Hippocampal formation (tissue), 2 donors: ENCODE results near the gene EXOC7.
A peak's percentile ranks its signal among the peaks of the same experiment; 100 is the strongest.

ENCODE experiments used
- DNase-seq, 2 donors: peaks; one replicate each; lab custom pipeline; 2025; lab: John Stamatoyannopoulos, UW

EXOC7 gene, protein sequence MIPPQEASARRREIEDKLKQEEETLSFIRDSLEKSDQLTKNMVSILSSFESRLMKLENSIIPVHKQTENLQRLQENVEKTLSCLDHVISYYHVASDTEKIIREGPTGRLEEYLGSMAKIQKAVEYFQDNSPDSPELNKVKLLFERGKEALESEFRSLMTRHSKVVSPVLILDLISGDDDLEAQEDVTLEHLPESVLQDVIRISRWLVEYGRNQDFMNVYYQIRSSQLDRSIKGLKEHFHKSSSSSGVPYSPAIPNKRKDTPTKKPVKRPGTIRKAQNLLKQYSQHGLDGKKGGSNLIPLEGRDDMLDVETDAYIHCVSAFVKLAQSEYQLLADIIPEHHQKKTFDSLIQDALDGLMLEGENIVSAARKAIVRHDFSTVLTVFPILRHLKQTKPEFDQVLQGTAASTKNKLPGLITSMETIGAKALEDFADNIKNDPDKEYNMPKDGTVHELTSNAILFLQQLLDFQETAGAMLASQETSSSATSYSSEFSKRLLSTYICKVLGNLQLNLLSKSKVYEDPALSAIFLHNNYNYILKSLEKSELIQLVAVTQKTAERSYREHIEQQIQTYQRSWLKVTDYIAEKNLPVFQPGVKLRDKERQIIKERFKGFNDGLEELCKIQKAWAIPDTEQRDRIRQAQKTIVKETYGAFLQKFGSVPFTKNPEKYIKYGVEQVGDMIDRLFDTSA

DNA sequence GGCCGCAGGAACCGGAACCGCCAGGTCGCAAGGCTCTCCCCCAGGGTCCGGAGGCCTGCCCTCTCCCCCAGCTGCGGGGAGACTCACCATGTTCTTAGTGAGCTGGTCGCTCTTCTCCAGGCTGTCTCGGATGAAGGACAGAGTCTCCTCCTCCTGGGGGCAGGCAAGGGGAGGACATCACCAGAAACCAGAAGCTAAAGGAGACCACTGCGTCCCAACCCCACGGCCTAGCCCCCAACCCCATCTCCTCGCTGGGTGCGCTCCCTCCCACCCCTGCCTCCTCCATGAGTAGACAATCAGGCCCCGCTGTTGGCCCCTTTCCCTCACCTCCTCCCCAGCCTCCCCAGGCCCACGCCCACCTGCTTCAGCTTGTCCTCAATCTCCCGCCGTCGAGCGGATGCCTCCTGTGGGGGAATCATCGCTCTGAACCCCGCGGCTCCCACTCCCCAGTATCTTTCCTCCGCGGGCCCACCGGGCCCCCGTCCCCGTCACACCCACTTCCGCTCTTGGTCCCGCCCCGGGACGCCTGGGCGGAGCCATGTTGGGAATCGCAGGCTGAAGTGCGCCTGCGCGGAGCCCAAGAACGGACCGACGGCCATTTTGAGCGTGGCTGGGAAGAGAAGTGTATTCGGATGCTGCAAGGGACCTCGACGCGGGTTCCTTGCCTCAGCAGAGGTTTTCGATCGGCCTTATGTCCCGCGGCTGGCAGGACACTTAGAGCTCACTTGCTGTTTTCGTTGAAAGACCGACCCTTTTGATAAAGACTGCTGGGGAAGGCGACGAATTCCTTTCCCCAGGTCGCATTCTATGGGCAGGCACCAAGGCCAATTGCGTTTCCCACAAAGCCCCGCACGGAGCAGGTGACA lies at the start of gene EXOC7:
Gene EXOC7 (minus strand): TSS at position 514 of the 866 bp plus-strand sequence. CDS start 95 bp downstream, at position 419.
- peak; percentile 86 to 87 for DNase-seq

DNA sequence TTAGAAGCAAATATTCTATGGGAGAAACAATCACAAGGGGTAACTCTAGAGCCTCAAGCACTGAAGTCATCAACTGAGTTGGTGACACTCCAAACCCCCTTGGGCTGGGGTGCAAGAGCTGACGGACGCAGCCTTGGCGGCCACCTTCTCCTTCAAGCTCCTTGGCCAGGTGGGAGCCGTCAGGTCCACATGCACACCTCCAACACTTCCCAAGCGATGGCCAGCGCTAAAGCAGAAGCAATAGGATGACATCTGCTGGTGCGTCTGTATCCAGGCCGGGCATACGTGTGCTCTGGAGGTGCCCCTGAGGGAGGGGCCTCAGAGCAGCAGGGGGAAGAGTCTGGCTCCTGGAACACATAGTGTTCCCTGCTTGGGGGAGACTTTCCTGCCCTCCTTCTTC lies 49.6 kb upstream of the EXOC7 start:
- no peak for DNase-seq

GRCh38 chr17:76152591-76152990 lies 49.0 kb upstream of the EXOC7 start:
- DNase-seq, result no peak

DNA sequence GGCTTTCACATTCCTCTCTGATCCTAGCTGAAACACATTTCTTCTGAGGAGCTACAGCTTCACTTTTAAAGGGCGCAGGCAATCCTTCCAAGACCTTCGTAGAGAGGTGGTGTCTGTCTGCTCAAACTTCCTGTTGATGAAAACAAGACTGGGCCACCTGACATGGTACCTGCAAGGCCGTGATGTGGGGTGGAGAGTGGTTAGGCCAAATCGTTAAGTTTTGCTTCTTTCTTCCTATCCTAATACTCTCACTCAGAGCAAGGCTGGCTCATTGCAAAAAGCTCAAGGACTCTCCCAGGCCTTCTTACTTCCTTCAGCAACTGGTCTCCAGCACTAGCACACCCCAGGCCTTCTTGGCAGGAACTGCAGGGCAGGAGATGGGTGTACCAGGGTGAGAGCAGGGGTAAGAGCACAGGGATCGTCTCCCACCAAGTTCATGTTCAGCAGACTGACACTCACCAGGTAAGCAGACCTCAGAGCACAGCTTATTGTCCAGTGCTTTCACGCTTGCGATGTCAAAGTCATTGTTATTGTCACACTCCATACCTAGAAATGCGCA lies 48.4 kb upstream of the EXOC7 start:
- no peak for DNase-seq

DNA sequence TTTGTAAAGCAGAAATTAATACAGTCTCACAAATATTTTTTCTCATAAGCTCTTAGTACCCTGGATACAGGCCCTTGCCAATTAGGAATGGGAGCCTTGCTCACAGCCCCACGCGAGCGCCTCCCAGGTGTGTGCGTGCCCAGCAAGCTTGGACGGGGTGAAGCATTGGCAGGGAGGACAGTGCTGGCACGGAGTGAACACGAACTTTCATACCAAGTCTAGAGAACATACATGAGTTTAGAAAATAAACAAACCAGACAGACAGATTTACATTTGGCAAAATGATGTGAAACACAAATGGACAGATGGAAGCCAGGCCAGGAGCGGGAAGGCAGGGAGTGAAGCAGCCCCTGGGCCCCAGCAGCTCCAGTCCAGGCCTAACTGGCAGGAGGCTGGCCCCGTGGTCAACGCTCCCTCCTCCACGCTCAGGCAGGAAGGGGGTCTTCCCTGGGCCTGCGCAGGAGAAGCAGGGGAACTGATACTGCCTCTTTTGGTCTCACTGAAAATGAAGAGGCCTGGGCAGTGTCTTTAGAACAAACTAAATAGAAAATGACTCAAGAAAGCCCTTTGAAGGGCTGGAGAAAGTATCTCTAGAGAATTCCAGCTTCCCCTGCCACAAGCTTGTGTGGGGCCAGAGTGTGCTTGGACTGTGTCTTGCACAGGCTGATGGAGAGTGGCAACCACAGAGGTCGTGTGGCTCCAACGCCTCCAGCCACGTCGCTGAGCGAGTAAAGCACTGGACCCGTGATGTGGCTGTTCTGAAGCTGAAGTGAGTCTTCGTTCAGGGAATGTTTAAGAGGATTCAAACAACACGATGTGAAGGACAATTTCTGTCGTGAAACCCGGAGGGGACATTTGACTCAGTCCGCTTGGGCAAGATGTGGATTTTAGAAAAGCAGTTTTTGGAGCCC lies 47.4 kb upstream of the EXOC7 start:
- DNase-seq, result no peak

GRCh38 chr17:76149214-76149613 lies 45.6 kb upstream of the EXOC7 start:
- DNase-seq, result no peak

DNA sequence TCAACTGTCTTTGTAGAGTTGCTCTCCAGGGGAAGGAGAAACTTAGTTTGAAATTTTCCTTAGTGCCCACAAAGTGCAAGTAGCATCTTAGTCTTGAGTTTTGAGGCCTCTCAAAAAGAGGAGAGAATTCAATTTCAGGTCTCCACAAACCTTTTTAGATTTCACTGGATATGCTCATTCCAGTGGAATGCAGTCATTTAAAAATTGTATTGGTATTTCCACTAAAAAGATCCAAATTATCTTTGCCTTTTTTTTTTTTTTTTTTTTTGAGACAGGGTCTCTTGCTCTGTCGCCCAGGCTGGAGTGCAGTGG lies 44.4 kb upstream of the EXOC7 start:
- no peak for DNase-seq

GRCh38 chr17:76147211-76148014 lies 43.8 kb upstream of the EXOC7 start:
- peak in 1 of 2 donors; percentile 37 for DNase-seq

DNA sequence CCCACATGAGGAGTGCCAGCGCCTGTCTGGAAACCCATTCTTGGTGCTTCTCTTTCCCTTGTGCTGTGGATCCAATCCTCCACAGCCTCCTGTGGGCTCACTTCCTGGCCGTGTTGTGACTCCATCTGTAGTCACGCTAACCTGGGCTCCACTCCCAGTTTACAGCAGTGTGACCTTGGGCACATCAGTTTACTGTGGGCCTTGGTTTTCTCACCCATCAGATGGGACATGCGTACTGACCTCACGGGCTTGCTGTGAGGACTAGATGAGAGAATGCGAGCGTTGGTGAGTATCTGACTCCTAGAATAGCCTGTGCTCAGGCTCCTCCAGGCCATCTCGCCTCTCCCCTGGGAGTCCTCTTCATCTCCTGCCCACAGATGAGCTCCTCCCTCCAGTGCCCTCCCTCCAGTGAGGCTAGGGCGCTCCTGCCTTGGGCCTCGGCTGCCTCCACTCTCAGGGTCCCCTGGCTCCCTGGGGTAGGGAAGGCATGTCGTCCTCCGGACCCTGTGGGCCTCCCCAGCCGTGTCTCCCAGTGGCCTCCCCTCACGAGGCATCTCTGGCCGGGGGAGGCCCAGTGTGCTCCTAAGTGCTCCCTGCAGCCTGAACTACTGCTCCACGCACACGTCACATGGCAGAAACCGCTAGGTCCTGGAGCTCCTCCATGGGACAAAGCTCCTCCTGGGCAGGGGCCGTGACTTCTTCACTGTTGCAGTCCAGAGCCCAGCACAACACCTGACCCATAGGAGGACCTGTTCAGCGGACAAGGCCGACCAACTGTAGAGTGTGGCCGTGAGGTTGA lies 42.7 kb upstream of the EXOC7 start:
- no peak for DNase-seq

- DNase-seq, result no peak
Observed at GRCh38 chr17:76145231-76146052, 41.9 kb upstream of the EXOC7 start.

GRCh38 chr17:76142585-76143041 lies 39.0 kb upstream of the EXOC7 start:
- no peak for DNase-seq

GRCh38 chr17:76142039-76142584 lies 38.5 kb upstream of the EXOC7 start:
- no peak for DNase-seq

- peak; percentile 84 to 86 for DNase-seq
Observed at GRCh38 chr17:76141212-76142038, 37.8 kb upstream of the EXOC7 start, which contains the start of gene FOXJ1. Gene FOXJ1, minus strand, starts transcription at chr17:76141245. Its CDS starts 850 bp downstream, at chr17:76140395.

DNA sequence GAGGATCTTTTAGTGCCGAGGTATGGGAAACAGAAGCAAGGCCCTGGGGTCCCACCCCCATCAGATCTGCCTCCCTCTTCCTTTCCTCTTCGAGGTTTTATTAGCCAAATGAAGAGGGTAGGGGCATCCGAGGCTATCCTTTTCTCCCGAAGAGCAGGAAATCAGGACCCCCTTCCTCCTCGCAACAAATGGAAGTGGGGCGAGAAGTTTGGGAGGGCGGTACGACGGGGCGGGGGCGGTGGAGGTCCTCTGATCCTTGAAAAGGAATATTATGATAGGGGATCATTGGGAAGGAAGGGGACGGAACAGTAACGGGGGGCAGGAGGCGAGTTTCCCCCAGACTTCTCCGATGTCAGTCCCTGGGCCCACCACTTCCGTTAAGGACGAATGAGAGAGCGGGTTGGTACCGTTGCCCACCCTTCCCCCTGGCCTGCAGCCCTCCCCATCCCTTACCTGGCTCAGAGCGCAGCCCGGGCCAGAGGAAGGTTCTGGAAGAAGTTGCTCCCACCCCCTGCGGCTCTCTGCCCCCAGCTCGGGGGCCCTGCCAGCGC lies 37.1 kb upstream of the EXOC7 start:
- DNase-seq, result no peak

- DNase-seq, result no peak
Observed at GRCh38 chr17:76139801-76140660, 36.4 kb upstream of the EXOC7 start.
